ENCODE data around the gene CPA3. TPM values are rescaled to one million over a fixed set of nuclear protein-coding genes. Genes with fewer than 3 reads are reported as not detected.

The CPA3 gene
- total RNA-seq, 1 experiment from 2014 or later: not detected

DNA sequence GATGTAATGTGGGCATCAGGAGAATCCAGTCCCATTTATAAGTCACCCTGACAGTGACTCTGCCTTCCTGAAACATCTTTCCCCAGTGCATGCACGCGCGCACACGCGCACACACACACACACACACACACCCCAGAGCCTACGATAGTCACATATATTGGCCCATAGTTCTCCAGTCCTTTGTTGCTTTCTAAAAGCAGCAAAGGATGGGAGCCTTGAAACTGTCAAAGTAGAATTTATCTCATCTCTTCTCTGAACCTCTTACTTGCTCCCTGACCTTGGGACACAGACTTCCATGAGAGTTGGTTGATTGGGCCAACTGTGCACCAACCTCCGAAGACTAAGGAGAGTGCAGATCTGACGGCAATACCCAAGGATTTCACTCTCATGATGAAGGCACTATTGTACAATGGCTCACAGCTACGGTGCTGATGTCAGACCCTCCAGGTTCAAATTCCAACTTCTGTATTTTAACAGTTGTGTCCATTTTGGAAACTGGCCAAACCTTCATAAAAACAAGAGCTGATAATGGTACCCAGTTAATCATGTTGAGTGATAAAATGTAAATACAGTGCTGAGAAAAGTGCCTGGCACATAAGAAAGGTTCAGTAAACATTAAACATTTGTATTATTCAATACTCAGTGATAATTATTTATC, 8.3 kb downstream of the CPA3 start (continued):
- TF ChIP-seq EZH2phosphoT487 (IDR thresholded peaks at IDR 0.05; ENCODE audit: borderline replicate concordance) (no peak), RAD21 (IDR thresholded peaks at IDR 0.05; ENCODE audit: low read depth) (no peak), YY1 (IDR thresholded peaks at IDR 0.05; ENCODE audit: extremely low read depth, insufficient replicate concordance, low read depth, low read length) (no peak), SRF (IDR thresholded peaks at IDR 0.05; ENCODE audit: low read depth) (no peak), FOSL1 (IDR thresholded peaks at IDR 0.05; ENCODE audit: low read depth) (no peak), POLR2A (IDR thresholded peaks at IDR 0.05; ENCODE audit: borderline replicate concordance, extremely low read depth, insufficient read depth, insufficient read length) (no peak)

DNA sequence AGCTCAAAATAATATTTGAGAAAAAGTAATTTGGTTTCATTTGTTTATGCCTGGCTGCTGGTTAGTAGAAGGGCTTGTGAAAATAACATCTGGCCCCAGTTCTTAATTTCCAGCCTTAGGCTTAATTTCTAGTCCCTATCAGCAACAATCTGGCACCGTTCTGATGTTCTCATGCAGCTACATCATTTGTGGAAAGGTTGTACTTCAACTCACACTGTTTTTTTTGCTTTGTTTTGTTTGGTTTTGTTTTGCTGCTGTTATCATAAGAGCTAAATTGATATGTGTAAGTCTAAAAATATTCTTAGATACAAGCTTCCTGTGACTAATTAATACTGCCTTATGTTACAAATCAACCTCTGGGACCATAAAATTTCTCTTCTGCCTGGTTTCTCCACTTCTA, 8.9 kb downstream of the CPA3 start:
- H3K9me2 ChIP-seq (ENCODE audit: insufficient read depth): no peaks in the 10 kb centered on the region
- H3K79me2 ChIP-seq (ENCODE audit: insufficient read depth, low read length): no peaks in the 10 kb centered on the region
- no peak overlapping the region for H3K9ac ChIP-seq (ENCODE audit: low read length)
- H3K27ac ChIP-seq (ENCODE audit: low read depth, low read length): no peak overlapping the region
- DNase-seq (ENCODE audit: low read depth, low spot score): no peak
- no peak overlapping the region for H3K4me2 ChIP-seq (ENCODE audit: low read length)
- TF ChIP-seq ZNF274 (IDR thresholded peaks at IDR 0.05; ENCODE audit: low read depth, low read length) (no peak), CEBPB (IDR thresholded peaks at IDR 0.05; ENCODE audit: low read depth) (no peak), SRF (IDR thresholded peaks at IDR 0.05; ENCODE audit: low read depth) (no peak), SIN3A (IDR thresholded peaks at IDR 0.05; ENCODE audit: low read depth) (no peak), RAD21 (IDR thresholded peaks at IDR 0.05; ENCODE audit: low read depth) (no peak), CBX3 (IDR thresholded peaks at IDR 0.05; ENCODE audit: low read depth) (no peak), EZH2phosphoT487 (IDR thresholded peaks at IDR 0.05; ENCODE audit: borderline replicate concordance) (no peak), ELF1 (IDR thresholded peaks at IDR 0.05; ENCODE audit: borderline replicate concordance, low read depth) (no peak), ZFX (IDR thresholded peaks at IDR 0.05) (no peak), EGR1 (IDR thresholded peaks at IDR 0.05; ENCODE audit: low read depth) (no peak)
- TF ChIP-seq, protein P1, sequence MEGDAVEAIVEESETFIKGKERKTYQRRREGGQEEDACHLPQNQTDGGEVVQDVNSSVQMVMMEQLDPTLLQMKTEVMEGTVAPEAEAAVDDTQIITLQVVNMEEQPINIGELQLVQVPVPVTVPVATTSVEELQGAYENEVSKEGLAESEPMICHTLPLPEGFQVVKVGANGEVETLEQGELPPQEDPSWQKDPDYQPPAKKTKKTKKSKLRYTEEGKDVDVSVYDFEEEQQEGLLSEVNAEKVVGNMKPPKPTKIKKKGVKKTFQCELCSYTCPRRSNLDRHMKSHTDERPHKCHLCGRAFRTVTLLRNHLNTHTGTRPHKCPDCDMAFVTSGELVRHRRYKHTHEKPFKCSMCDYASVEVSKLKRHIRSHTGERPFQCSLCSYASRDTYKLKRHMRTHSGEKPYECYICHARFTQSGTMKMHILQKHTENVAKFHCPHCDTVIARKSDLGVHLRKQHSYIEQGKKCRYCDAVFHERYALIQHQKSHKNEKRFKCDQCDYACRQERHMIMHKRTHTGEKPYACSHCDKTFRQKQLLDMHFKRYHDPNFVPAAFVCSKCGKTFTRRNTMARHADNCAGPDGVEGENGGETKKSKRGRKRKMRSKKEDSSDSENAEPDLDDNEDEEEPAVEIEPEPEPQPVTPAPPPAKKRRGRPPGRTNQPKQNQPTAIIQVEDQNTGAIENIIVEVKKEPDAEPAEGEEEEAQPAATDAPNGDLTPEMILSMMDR (IDR thresholded peaks at IDR 0.05 in 2 of 3, conservative IDR thresholded peaks at IDR 0.05 in 1 of 3; ENCODE audit: borderline replicate concordance in 1 of 3, insufficient read depth in 1 of 3, low read depth in 2 of 3, low read length in 2 of 3): no peak
- TF ChIP-seq, protein P2, sequence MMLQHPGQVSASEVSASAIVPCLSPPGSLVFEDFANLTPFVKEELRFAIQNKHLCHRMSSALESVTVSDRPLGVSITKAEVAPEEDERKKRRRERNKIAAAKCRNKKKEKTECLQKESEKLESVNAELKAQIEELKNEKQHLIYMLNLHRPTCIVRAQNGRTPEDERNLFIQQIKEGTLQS (IDR thresholded peaks at IDR 0.05): no peak
- no peak overlapping the region for H2AFZ ChIP-seq (ENCODE audit: low read depth, low read length, poor library complexity, severe bottlenecking)
- CTCF ChIA-PET: no interaction called here
- POLR2A ChIA-PET: no interaction called here
- BruUV-seq (replicated peaks): no TSS peak
- intact Hi-C loops (cut with micrococcal nuclease): no loop called here
- H3K36me3 ChIP-seq (ENCODE audit: control insufficient read depth in 1 of 2, insufficient read depth in 2 of 2, low read length in 2 of 2): no peaks in the 10 kb centered on the region
- no peaks in the 10 kb centered on the region for H4K20me1 ChIP-seq (ENCODE audit: insufficient read depth)
- no peaks in the 10 kb centered on the region for H3K4me1 ChIP-seq (ENCODE audit: control insufficient read depth in 1 of 2, insufficient read depth in 2 of 2, low read length in 2 of 2)
- RAD21 ChIA-PET (ENCODE audit: low non-redundant PET in 1 of 2, low total read pairs in 2 of 2, uncharacterized antibody in 2 of 2, unreplicated experiment in 2 of 2): no interaction called here
- no peaks in the 10 kb centered on the region for H3K27me3 ChIP-seq (ENCODE audit: insufficient read depth, low read length)
- no peak for ATAC-seq
- no peaks in the 10 kb centered on the region for H3K9me3 ChIP-seq (ENCODE audit: control insufficient read depth in 1 of 2, insufficient read depth in 1 of 2, low read depth in 1 of 2, low read length in 2 of 2)
- no peak overlapping the region for H3K4me3 ChIP-seq (replicated peaks in 1 of 2; ENCODE audit: low read depth in 1 of 2, low read length in 2 of 2)
